OCI-LY3 (cell line): ENCODE results near the gene SIL1.

ENCODE experiments used
- CTCF ChIP-seq: fragments of 200-600, 300-600 bp; sonication (generic); IDR thresholded peaks from 2 replicates; pipeline ENCODE4 v1.5.1; 2014; ENCODE audit warnings: antibody characterized with exemption, low read length, low read depth
- EZH2phosphoT487 ChIP-seq: fragments of 200-600 bp; shearing (Covaris generic); IDR thresholded peaks from 2 replicates; pipeline ENCODE4 v1.6.1; 2018; ENCODE audit warnings: antibody characterized with exemption, mixed run types, low read depth

- TF ChIP-seq CTCF (no peak), EZH2phosphoT487 (no peak)
Observed at GRCh38 chr5:138903130-138903775, 294.9 kb downstream of the SIL1 start.
